Neutrophil (primary cell): ENCODE measurements around the gene TNIK.

Experiments used
- H3K27ac ChIP-seq: fragments of 200-600 bp; sonication (generic); 2 replicates; pipeline ENCODE4 v1.5.1; 2016; ENCODE audit warnings: mild to moderate bottlenecking, moderate library complexity
- H3K27me3 ChIP-seq: fragments of 200-600 bp; sonication (generic); 2 replicates; pipeline ENCODE4 v1.6.0; 2016; ENCODE audit warnings: mild to moderate bottlenecking
- H3K36me3 ChIP-seq: fragments of 200-600 bp; sonication (generic); 2 replicates; pipeline ENCODE4 v1.5.1; 2017
- H3K4me1 ChIP-seq, 2 experiments: fragments of 200-600 bp in 1 of 2; sonication (generic) in 1 of 2; 1 replicate in 1 of 2; 2 replicates in 1 of 2; pipeline versions ENCODE4 v1.5.1 to v1.6.1; 2013 to 2016; ENCODE audit warnings: low read depth in 1 of 2, low read length in 1 of 2, mild to moderate bottlenecking in 1 of 2, moderate library complexity in 1 of 2; ENCODE audit not compliant: control insufficient read depth in 1 of 2, insufficient read depth in 1 of 2
- H3K4me3 ChIP-seq, 2 experiments: fragments of 200-600 bp in 1 of 2; sonication (generic) in 1 of 2; 1 replicate in 1 of 2; 2 replicates in 1 of 2; pipeline ENCODE4 v1.5.1; 2013 to 2016; ENCODE audit warnings: low read depth in 1 of 2, low read length in 1 of 2, mild to moderate bottlenecking in 1 of 2, moderate library complexity in 1 of 2
- H3K9me3 ChIP-seq: fragments of 200-600 bp; sonication (generic); 2 replicates; pipeline ENCODE4 v1.5.1; 2016
- TF ChIP-seq, protein P1 (sequence below): fragments of 200-600 bp; sonication (generic); IDR thresholded peaks from 2 replicates; pipeline ENCODE4 v1.5.1; 2016; ENCODE audit warnings: antibody characterized with exemption

TNIK gene

DNA sequence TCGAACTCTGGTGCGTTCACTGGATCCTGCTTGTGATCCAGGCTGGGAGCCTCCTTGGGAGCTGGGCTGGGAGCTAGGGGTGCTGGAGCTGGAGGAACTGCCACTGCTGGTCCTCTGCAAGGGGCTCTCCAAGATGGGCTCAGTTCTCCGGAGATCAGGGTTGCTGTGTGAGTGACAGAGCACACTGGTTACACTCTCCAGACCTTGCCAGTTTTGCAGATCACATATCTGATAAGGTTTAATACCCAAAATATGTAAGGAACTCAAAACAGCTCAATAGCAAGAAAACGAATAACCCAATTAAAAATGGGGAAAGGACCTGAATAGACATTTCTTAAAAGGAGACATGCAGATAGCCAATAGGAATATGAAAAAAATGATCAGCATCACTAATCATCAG, 349.5 kb downstream of the TNIK start:
- no peaks in the 10 kb centered on the region for H3K4me1 ChIP-seq
- no peak overlapping the region for H3K4me3 ChIP-seq
- TF ChIP-seq, protein P1, sequence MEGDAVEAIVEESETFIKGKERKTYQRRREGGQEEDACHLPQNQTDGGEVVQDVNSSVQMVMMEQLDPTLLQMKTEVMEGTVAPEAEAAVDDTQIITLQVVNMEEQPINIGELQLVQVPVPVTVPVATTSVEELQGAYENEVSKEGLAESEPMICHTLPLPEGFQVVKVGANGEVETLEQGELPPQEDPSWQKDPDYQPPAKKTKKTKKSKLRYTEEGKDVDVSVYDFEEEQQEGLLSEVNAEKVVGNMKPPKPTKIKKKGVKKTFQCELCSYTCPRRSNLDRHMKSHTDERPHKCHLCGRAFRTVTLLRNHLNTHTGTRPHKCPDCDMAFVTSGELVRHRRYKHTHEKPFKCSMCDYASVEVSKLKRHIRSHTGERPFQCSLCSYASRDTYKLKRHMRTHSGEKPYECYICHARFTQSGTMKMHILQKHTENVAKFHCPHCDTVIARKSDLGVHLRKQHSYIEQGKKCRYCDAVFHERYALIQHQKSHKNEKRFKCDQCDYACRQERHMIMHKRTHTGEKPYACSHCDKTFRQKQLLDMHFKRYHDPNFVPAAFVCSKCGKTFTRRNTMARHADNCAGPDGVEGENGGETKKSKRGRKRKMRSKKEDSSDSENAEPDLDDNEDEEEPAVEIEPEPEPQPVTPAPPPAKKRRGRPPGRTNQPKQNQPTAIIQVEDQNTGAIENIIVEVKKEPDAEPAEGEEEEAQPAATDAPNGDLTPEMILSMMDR: no peak
- no peaks in the 10 kb centered on the region for H3K36me3 ChIP-seq
- H3K27me3 ChIP-seq: no peaks in the 10 kb centered on the region
- no peak overlapping the region for H3K27ac ChIP-seq
- H3K9me3 ChIP-seq: no peaks in the 10 kb centered on the region

DNA sequence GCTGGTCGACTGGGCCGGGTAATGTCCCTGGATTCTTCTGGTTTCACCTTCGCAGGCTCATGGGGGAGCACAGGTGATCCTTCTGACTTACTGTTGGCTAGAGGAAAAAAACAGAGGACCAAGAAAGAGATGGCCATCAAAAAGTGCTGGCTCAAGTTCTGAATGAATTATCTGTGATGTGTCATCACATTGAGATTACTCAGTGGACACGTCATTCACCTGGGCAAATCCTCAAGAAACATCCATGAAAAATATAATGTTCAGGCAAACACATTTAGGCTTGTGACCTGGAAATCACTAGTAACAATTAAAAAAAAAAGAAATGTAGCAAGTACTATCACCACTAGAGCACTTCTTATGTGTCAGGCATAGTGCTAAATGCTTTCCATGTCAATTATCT, 352.1 kb downstream of the TNIK start:
- Histone ChIP-seq H3K27ac (no peak overlapping the region), H3K4me3 (no peak overlapping the region), H3K9me3 (no peaks in the 10 kb centered on the region), H3K36me3 (no peaks in the 10 kb centered on the region), H3K4me1 (no peaks in the 10 kb centered on the region), H3K27me3 (no peaks in the 10 kb centered on the region)
- TF ChIP-seq, protein P1: no peak

DNA sequence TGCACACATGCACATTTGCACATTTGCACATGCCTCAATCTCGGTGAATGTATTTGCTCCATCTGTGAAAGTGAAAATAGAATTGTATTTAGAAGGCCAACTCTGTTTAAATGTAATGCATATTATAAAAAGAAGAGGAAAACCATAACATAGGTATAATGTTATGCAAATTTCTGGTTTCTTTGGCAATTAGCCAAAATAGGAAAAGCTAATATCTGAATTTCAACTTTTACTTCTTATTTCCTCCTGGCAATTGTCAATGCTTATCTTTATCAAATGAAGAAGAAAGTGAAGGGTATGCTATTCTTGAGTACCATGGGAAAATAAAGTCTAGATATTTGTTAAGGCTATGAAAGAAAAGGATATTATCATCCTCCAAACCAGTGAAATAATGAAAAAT, 357.0 kb downstream of the TNIK start:
- no peaks in the 10 kb centered on the region for H3K36me3 ChIP-seq
- H3K27ac ChIP-seq: no peak overlapping the region
- H3K9me3 ChIP-seq: no peaks in the 10 kb centered on the region
- TF ChIP-seq, protein P1: no peak
- H3K27me3 ChIP-seq: no peaks in the 10 kb centered on the region
- H3K4me3 ChIP-seq: no peak overlapping the region
- no peaks in the 10 kb centered on the region for H3K4me1 ChIP-seq

DNA sequence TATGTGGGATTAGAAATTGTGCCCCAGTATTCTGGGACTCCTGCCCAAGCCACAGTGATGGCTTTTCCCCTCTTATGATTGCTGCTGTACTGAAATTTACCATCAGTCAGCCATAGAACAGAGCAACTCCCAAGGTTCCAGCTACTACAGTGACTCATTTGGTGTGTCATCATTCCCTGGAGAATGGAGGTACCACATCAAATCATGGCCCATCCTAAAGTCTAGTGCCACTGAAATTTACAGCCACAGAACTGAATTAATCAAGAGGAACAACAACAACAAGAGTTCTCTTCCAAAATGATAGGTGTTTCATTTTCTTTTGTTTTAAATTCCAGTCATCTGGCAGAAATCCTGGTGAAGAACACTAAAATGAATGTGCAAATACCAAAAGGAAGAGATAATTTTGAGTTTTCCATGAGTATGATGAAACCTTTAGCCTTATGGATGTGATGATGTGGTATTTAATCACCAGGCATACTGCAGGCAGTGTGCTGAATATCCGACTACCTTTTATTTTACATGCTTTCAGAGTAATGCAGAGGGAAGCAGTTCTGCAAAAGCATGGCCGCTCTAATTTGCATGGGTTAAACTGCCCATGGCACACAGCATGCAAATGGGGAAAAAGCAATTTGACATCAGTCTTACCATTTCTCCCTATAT, 358.1 kb downstream of the TNIK start:
- Histone ChIP-seq H3K36me3 (no peaks in the 10 kb centered on the region), H3K4me1 (no peaks in the 10 kb centered on the region), H3K27ac (no peak overlapping the region), H3K9me3 (no peaks in the 10 kb centered on the region), H3K4me3 (no peak overlapping the region), H3K27me3 (no peaks in the 10 kb centered on the region)
- TF ChIP-seq, protein P1: no peak

DNA sequence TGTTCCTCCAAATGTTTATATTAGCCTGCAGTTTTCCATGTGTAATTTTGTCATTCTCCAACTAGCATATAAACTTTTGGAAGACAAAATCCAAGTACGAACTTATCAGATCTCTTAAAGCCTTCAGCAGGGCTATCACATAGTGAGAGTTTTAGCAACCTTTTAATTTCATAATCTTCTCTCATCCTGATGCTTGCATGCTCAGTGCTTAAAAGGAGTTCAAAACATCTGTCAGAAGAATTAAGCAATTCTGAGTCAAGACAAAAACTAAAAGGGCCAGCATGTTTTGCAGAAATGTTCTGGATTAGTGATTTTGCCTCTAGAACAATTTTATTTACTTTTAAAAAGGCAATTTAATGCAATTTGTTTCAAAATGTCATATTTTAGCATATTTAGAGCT, 360.3 kb downstream of the TNIK start:
- Histone ChIP-seq H3K27ac (no peak overlapping the region), H3K4me1 (no peaks in the 10 kb centered on the region), H3K27me3 (no peaks in the 10 kb centered on the region), H3K4me3 (no peak overlapping the region), H3K9me3 (no peaks in the 10 kb centered on the region), H3K36me3 (no peaks in the 10 kb centered on the region)
- TF ChIP-seq, protein P1: no peak
